Breast epithelium (tissue), 4 donors: ENCODE data around the gene SUFU. TPM values are rescaled to one million over a fixed set of nuclear protein-coding genes. Genes with fewer than 3 reads are reported as not detected.
A peak's percentile ranks its signal among the peaks of the same experiment; 100 is the strongest.

Source experiments
- DNase-seq, 2 donors: peaks; one replicate each; pipeline ENCODE4 v3.0.0-alpha.2; 2019; ENCODE audit warnings: low spot score in 2 of 2
- H3K27ac ChIP-seq, 2 donors: fragments of 200-600 bp; sonication (generic) in 1 of 2; one replicate each; pipeline ENCODE4 v1.5.1; 2016 to 2019; ENCODE audit warnings: mild to moderate bottlenecking in 1 of 2
- H3K27me3 ChIP-seq, 2 donors: fragments of 200-600 bp; sonication (generic) in 1 of 2; one replicate each; pipeline versions ENCODE4 v1.5.1 to v1.6.0; 2017 to 2019; ENCODE audit warnings: control low read depth in 1 of 2, mild to moderate bottlenecking in 1 of 2
- H3K36me3 ChIP-seq: fragments of 200-600 bp; one replicate; pipeline ENCODE4 v1.5.1; 2019
- H3K4me1 ChIP-seq, 2 donors: fragments of 200-600 bp; sonication (generic); one replicate each; pipeline ENCODE4 v1.5.1; 2016 to 2019; ENCODE audit warnings: control low read depth in 1 of 2
- H3K4me3 ChIP-seq, 3 donors: fragments of 200-600 bp; sonication (generic); 1 replicate in 2 of 3; 2 replicates in 1 of 3; pipeline ENCODE4 v1.5.1; 2016 to 2019; ENCODE audit warnings: mild to moderate bottlenecking in 3 of 3, moderate library complexity in 2 of 3
- H3K9me3 ChIP-seq, 2 donors: fragments of 200-600 bp; sonication (generic) in 1 of 2; one replicate each; pipeline ENCODE4 v1.5.1; 2016 to 2019; ENCODE audit warnings: control low read depth in 1 of 2
- CTCF ChIP-seq, 3 donors: fragments of 450-650 bp; IDR thresholded peaks; one replicate each; pipeline ENCODE4 v1.5.1; 2016 to 2017; ENCODE audit warnings: antibody characterized with exemption in 3 of 3, mild to moderate bottlenecking in 3 of 3, moderate library complexity in 3 of 3
- POLR2A ChIP-seq: fragments of 450-650 bp; IDR thresholded peaks from one replicate; pipeline ENCODE4 v1.6.1; 2016; ENCODE audit warnings: antibody characterized with exemption, mild to moderate bottlenecking, moderate library complexity
- POLR2AphosphoS5 ChIP-seq, 3 donors: sonication (generic); formaldehyde crosslinking; IDR thresholded peaks; one replicate each; pipeline ENCODE4 v1.6.1; 2017; ENCODE audit warnings: antibody characterized with exemption in 3 of 3
- intact Hi-C: fragments of 100-400 bp; cut with DNase I; formaldehyde crosslinking; loops from one replicate; pipeline ENCODE4 v1.15.1; 2023; ENCODE audit warnings: low total_unique reads
- total RNA-seq, 3 donors: library from RNA; depleted of rRNA; stranded (reverse); fragments of >200 nt; gene quantifications; one replicate each; pipeline ENCODE4 v1.1.0, GENCODE V29; 2016

The SUFU gene
- total RNA-seq, 3 donors from 2014 or later, result 6.2 to 9.1 (median 8.6) TPM

DNA sequence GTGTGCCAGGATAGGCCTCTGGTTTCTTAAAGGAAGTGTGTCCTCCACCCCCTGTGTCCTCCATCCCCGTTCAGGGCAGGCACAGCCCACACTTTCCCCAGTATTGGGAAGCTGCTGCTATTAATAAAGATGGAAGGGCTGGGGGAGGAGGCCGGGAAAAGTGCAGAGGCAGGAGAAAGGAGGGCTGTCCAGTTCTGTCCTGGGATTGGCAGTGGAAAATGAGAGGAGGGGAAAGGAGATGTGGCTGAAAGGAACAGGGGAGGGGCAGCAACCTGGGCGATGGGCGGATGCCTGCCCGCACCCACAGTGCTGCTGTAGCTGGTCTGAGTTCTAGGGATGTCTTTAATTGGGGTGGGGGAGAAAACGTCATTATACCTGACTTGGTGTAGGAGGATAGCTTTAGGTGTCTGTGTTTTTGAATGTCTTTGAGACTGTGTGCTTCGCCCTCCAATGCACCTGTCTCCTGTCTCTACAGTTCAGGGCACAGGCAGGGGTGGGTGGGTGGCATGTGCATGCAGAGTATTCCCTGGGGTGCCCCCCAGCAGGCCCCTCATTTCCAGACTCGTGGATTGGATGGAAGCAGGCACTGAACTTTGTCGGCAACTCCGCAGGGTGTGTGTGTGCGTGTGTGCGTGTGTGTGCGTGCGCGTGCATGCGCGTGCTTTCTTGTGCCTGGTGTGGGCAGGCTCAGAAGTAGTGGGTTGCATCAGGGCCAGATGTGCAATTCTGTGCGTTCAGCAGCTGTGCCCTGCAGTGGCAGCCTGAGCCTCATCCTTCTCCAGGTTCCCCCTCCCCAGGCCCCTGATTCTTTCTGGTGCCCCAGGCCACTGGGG, 143.1 kb downstream of the SUFU start:
- Histone ChIP-seq H3K4me1 (peaks cover 10 to 50% of the 10 kb centered on the region in 2 donors), H3K27ac (peak overlapping the region; percentile 99 to 100), H3K4me3 (peak overlapping the region; percentile 85 to 96 (median 92)), H3K27me3 (no peaks in the 10 kb centered on the region), H3K36me3 (no peaks in the 10 kb centered on the region), H3K9me3 (no peaks in the 10 kb centered on the region)
- TF ChIP-seq POLR2A (no peak), CTCF (IDR thresholded peaks at IDR 0.05) (no peak), POLR2AphosphoS5 (IDR thresholded peaks at IDR 0.05) (no peak)
- intact Hi-C loops, result no loop called here
- no peak for DNase-seq

DNA sequence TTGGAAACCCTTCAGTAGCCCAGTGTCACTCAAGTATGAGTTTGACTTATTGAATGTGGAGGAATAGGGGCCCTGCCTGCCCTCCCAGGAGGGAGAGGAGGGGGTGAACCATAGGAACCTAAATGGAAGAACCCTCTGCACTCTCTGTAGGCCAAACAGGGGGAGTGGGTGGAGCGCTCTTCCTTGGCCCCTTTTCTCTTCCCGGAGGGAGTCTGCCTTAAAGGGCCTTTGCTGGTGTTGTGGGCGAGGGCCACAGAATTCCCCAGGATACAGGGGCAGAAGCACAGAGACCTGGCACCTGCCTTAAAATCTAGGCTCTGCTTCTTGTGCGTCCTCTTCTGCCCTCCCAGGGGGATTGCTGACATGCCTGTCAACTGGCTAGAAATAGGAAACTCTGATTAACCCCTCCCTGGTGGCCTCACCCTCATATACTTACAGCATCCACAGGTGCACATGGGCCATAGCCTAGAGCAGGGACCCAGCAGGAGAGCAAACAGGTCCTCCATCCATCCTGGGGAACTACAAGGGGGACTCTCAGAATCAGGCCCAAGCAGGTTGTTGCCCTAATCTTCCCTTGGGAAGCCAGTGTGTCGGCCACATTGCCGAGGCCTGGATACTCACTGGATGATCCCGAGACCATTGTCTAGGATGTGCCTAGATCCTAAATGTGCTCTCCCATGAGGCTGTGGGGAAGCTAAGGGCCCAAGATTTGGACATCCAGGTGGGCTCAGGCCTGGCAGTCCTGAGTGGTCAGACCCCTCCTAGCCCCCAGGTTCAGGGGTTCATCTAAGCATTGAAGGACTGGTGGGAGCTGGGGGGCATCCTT, 143.9 kb downstream of the SUFU start:
- Histone ChIP-seq H3K36me3 (no peaks in the 10 kb centered on the region), H3K27ac (peak overlapping the region; percentile 99 to 100), H3K27me3 (no peaks in the 10 kb centered on the region), H3K4me1 (peaks cover 10 to 52% of the 10 kb centered on the region in 2 donors), H3K9me3 (no peaks in the 10 kb centered on the region), H3K4me3 (peak overlapping the region; percentile 85 to 96 (median 92))
- intact Hi-C loops, result no loop called here
- DNase-seq, result no peak
- TF ChIP-seq POLR2A (no peak), POLR2AphosphoS5 (IDR thresholded peaks at IDR 0.05) (no peak), CTCF (IDR thresholded peaks at IDR 0.05) (no peak)

- intact Hi-C loops, result no loop called here
- Histone ChIP-seq H3K4me1 (peaks cover 10 to 52% of the 10 kb centered on the region in 2 donors), H3K4me3 (peak overlapping the region; percentile 85 to 96 (median 92)), H3K27ac (peak overlapping the region; percentile 99 to 100), H3K36me3 (no peaks in the 10 kb centered on the region), H3K9me3 (no peaks in the 10 kb centered on the region), H3K27me3 (no peaks in the 10 kb centered on the region)
- no peak for DNase-seq
- TF ChIP-seq CTCF (IDR thresholded peaks at IDR 0.05), result no peak
Measured at GRCh38 chr10:102648269-102648888, 144.6 kb downstream of the SUFU start.

DNA sequence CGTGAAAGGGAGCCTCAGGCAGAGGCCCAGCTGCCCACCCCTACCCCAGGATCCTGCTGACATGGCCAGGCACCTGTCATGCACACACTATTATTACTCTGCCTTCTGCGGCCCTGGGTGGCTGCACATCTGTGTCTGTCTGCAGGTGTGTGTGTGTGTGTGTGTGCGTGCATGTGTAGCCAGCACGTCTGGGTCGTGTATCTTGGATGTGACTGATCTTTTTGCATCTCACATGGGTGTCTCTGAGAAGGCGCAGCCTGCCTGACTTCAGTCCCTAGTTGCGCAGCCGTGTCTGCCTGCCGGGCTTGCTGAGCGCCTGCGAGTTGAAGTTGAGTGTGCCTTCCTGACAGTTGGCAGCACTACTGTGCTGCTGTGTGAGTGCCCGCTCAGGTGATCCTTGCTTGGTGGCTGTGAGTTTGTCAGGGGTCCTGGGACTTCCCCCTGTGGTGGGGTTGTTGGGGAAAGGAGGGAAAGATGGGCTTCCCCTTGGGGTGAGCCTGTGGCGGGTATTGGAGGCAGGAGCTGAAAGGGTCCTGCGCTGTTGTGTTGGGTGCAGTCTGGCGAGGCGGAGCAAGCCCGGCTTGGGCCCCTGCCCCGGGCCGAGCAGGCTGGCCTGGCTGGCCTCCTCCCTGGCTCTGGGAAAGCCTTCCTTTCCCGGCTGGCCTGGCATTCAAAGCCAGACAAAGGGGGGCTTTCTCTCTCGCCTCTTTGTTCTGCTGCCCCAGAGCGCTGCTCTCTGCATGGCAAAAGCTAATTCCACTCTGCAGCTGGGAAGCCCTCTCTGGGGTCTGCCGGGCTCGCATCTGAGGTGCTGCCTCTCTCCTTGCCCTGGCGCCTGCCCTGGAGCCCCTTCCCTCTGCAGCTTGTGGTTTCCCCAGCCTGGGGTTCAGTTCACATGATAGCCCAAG, 145.4 kb downstream of the SUFU start:
- peaks cover 10 to 52% of the 10 kb centered on the region in 2 donors for H3K4me1 ChIP-seq
- no peak for TF ChIP-seq CTCF (IDR thresholded peaks at IDR 0.05)
- TF ChIP-seq POLR2AphosphoS5 (IDR thresholded peaks at IDR 0.05), result no peak
- no peak for TF ChIP-seq POLR2A
- peak overlapping the region; percentile 99 to 100 for H3K27ac ChIP-seq
- peak overlapping the region; percentile 85 to 96 (median 92) for H3K4me3 ChIP-seq
- intact Hi-C loops, result no loop called here
- no peak for DNase-seq
- no peaks in the 10 kb centered on the region for H3K9me3 ChIP-seq
- no peaks in the 10 kb centered on the region for H3K27me3 ChIP-seq
- H3K36me3 ChIP-seq, result no peaks in the 10 kb centered on the region
